HepG2 (cell line): Measurements from ENCODE around the gene SLCO2A1. TPM values are rescaled to one million over a fixed set of nuclear protein-coding genes. Genes with fewer than 3 reads are reported as not detected.

Source experiments
- AKAP8 ChIP-seq: sonication (generic); formaldehyde crosslinking; IDR thresholded peaks from 2 replicates; pipeline ENCODE4 v1.5.1; 2020; ENCODE audit warnings: mild to moderate bottlenecking, missing genetic modification reagents
- ARID2 ChIP-seq: sonication (generic); formaldehyde crosslinking; IDR thresholded peaks from 2 replicates; pipeline ENCODE4 v1.8.1; 2022; ENCODE audit warnings: mild to moderate bottlenecking, missing genetic modification reagents, borderline replicate concordance
- GLI4 ChIP-seq: sonication (generic); formaldehyde crosslinking; IDR thresholded peaks from 2 replicates; pipeline ENCODE4 v1.5.1; 2020; ENCODE audit warnings: missing genetic modification reagents, mild to moderate bottlenecking, moderate library complexity, borderline replicate concordance
- SAP130 ChIP-seq: IDR thresholded peaks from 2 replicates; pipeline ENCODE4 v1.6.1; 2016; ENCODE audit warnings: low read depth
- STAG1 ChIP-seq: sonication (generic); formaldehyde crosslinking; IDR thresholded peaks from 2 replicates; pipeline ENCODE4 v1.4.0; 2020; ENCODE audit warnings: missing genetic modification reagents
- YY1 ChIP-seq: IDR thresholded peaks from 2 replicates; pipeline ENCODE4 v1.6.1; 2011; ENCODE audit warnings: low read length, low read depth, moderate library complexity, mild to moderate bottlenecking; ENCODE audit not compliant: insufficient read depth, insufficient replicate concordance
- ZNF296 ChIP-seq: sonication (generic); formaldehyde crosslinking; conservative IDR thresholded peaks from 2 replicates; pipeline ENCODE4 v1.5.0; 2020; ENCODE audit warnings: mild to moderate bottlenecking, missing genetic modification reagents
- ZNF337 ChIP-seq: sonication (generic); formaldehyde crosslinking; IDR thresholded peaks from 2 replicates; pipeline ENCODE4 v1.5.1; 2020; ENCODE audit warnings: missing genetic modification reagents, low read depth, mild to moderate bottlenecking, borderline replicate concordance
- ZNF652 ChIP-seq: IDR thresholded peaks from 2 replicates; pipeline ENCODE4 v1.6.1; 2016; ENCODE audit warnings: low read depth, borderline replicate concordance
- ZNF879 ChIP-seq: sonication (generic); formaldehyde crosslinking; IDR thresholded peaks from 2 replicates; pipeline ENCODE4 v1.8.1; 2023; ENCODE audit warnings: missing genetic modification reagents
- polyA plus RNA-seq, 8 experiments: library from polyadenylated mRNA; depleted of rRNA in 3 of 8; stranded (reverse) in 7 of 8; unstranded in 1 of 8; fragments of >200 nt; fragmentation: Illumina TruSeq in 4 of 8; extraction: Trizol in 4 of 8; gene quantifications; 2 replicates each; pipeline versions ENCODE4 v1.2.1 to v1.2.3, GENCODE V29; 2011 to 2016; ENCODE audit warnings: low read depth in 4 of 8, missing spikeins in 1 of 8, mixed read lengths in 1 of 8; ENCODE audit not compliant: insufficient read depth in 1 of 8
- total RNA-seq, 5 experiments: library from RNA; depleted of rRNA; stranded (reverse); fragments of >200 nt; fragmentation: Illumina TruSeq; extraction: Trizol; gene quantifications; 2 replicates each; pipeline ENCODE4 v1.2.3, GENCODE V29; 2016; ENCODE audit warnings: low read depth in 1 of 5
- TF ChIP-seq, protein P1 (sequence below): sonication (generic); formaldehyde crosslinking; IDR thresholded peaks from 2 replicates; pipeline ENCODE4 v1.4.0; 2020; ENCODE audit warnings: mild to moderate bottlenecking, missing genetic modification reagents
- TF ChIP-seq, protein P2 (sequence below): sonication (generic); formaldehyde crosslinking; IDR thresholded peaks from 2 replicates; pipeline ENCODE4 v1.9.0; 2021; ENCODE audit warnings: missing genetic modification reagents, borderline replicate concordance
- TF ChIP-seq, protein P3 (sequence below): sonication (generic); formaldehyde crosslinking; IDR thresholded peaks from 2 replicates; pipeline ENCODE4 v1.8.0; 2022; ENCODE audit warnings: missing genetic modification reagents, low read depth, mild to moderate bottlenecking, borderline replicate concordance
- TF ChIP-seq, protein P4 (sequence below): sonication (generic); formaldehyde crosslinking; IDR thresholded peaks from 2 replicates; pipeline ENCODE4 v1.5.0; 2020; ENCODE audit warnings: missing genetic modification reagents, mild to moderate bottlenecking, borderline replicate concordance
- TF ChIP-seq, protein P5 (sequence below): sonication (generic); formaldehyde crosslinking; IDR thresholded peaks from 2 replicates; pipeline ENCODE4 v1.9.0; 2021; ENCODE audit warnings: missing genetic modification reagents, mild to moderate bottlenecking, borderline replicate concordance

Gene SLCO2A1
- total and polyA plus RNA-seq, 2 of the 13 experiments (the other 11 are each of a cell fraction or from before 2014, with no cell fraction given) = 0.04 TPM; not detected in 1

DNA sequence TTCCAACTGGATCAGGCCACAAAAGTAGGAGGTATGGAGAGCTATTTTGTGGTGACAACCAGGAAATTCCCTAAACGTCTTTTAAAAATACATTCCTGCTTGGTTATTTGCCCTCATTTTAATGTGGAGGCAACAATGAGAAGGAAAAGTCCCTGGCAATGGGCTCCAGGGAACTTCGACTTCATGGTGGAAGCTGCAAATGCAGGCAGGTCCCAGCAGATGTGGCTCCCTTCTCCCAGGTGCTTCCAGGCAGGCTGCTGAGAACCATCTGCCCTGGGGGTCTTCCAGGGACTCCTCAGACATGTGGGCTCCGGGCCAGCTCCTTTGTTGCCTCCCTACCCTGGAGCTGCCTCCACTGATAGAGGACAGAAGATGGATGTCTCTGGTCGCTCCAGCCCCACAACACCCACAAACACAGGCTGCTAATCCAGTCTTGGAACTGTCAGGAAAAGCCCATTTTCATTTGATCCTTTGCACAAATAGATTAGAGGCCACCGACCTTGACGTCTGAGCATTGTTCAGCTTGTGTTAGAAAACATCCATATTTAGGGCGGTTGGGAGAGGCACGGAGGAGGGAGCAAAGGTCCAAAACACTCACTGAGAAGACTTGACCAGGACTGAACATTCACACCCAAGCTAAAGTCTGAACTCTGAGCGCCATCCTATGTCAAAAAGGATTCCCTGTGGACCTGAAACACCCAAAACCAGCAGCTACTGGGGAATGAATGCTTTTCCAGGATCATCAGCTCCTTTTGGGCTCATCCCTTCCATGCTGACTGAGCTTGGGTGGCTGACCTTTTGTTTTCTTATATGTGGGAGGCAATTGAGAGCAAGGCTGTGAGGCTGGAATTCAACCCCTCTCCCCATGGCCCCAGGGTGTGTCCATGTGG lies 30.2 kb upstream of the SLCO2A1 start (continued):
- TF ChIP-seq, protein P1, sequence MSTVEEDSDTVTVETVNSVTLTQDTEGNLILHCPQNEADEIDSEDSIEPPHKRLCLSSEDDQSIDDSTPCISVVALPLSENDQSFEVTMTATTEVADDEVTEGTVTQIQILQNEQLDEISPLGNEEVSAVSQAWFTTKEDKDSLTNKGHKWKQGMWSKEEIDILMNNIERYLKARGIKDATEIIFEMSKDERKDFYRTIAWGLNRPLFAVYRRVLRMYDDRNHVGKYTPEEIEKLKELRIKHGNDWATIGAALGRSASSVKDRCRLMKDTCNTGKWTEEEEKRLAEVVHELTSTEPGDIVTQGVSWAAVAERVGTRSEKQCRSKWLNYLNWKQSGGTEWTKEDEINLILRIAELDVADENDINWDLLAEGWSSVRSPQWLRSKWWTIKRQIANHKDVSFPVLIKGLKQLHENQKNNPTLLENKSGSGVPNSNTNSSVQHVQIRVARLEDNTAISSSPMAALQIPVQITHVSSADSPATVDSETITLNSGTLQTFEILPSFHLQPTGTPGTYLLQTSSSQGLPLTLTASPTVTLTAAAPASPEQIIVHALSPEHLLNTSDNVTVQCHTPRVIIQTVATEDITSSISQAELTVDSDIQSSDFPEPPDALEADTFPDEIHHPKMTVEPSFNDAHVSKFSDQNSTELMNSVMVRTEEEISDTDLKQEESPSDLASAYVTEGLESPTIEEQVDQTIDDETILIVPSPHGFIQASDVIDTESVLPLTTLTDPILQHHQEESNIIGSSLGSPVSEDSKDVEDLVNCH = no peak
- TF ChIP-seq, protein P2, sequence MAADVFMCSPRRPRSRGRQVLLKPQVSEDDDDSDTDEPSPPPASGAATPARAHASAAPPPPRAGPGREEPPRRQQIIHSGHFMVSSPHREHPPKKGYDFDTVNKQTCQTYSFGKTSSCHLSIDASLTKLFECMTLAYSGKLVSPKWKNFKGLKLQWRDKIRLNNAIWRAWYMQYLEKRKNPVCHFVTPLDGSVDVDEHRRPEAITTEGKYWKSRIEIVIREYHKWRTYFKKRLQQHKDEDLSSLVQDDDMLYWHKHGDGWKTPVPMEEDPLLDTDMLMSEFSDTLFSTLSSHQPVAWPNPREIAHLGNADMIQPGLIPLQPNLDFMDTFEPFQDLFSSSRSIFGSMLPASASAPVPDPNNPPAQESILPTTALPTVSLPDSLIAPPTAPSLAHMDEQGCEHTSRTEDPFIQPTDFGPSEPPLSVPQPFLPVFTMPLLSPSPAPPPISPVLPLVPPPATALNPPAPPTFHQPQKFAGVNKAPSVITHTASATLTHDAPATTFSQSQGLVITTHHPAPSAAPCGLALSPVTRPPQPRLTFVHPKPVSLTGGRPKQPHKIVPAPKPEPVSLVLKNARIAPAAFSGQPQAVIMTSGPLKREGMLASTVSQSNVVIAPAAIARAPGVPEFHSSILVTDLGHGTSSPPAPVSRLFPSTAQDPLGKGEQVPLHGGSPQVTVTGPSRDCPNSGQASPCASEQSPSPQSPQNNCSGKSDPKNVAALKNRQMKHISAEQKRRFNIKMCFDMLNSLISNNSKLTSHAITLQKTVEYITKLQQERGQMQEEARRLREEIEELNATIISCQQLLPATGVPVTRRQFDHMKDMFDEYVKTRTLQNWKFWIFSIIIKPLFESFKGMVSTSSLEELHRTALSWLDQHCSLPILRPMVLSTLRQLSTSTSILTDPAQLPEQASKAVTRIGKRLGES = no peak
- TF ChIP-seq ZNF296 = no peak
- TF ChIP-seq, protein P3, sequence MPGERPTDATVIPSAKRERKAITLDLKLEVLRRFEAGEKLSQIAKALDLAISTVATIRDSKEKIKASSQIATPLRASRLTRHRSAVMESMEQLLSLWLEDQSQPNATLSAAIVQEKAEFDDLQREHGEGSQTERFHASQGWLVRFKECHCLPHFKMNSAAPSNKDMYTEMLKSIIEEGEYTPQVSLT (CRISPR knock-in tag) = no peak
- TF ChIP-seq SAP130 (CRISPR knock-in tag) = no peak; the same call in 1 of the 2 replicates
- TF ChIP-seq AKAP8 = no peak
- no peak for TF ChIP-seq ZNF337
- TF ChIP-seq, protein P4, sequence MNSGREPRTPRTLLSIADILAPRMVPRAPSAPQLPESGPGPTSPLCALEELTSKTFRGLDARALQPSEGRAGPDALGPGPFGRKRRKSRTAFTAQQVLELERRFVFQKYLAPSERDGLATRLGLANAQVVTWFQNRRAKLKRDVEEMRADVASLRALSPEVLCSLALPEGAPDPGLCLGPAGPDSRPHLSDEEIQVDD (CRISPR knock-in tag) = no peak
- TF ChIP-seq, protein P5, sequence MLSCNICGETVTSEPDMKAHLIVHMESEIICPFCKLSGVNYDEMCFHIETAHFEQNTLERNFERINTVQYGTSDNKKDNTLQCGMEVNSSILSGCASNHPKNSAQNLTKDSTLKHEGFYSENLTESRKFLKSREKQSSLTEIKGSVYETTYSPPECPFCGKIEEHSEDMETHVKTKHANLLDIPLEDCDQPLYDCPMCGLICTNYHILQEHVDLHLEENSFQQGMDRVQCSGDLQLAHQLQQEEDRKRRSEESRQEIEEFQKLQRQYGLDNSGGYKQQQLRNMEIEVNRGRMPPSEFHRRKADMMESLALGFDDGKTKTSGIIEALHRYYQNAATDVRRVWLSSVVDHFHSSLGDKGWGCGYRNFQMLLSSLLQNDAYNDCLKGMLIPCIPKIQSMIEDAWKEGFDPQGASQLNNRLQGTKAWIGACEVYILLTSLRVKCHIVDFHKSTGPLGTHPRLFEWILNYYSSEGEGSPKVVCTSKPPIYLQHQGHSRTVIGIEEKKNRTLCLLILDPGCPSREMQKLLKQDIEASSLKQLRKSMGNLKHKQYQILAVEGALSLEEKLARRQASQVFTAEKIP (CRISPR knock-in tag) = no peak
- TF ChIP-seq ZNF879 (CRISPR knock-in tag) = no peak
- no peak for TF ChIP-seq GLI4 (CRISPR knock-in tag)
- TF ChIP-seq STAG1 (CRISPR knock-in tag) = peak; percentile 71
- no peak for TF ChIP-seq YY1
- no peak for TF ChIP-seq ZNF652
- no peak for TF ChIP-seq ARID2 (CRISPR knock-in tag)
